Measurements from ENCODE around the gene KIAA1549. TPM values are rescaled to one million over a fixed set of nuclear protein-coding genes. Genes with fewer than 3 reads are reported as not detected.
A peak's percentile ranks its signal among the peaks of the same experiment; 100 is the strongest.
"Not testable (repeated sequence)": the region's sequence is repeated elsewhere in the genome, so short reads cannot be mapped to it uniquely, and the experiment has no call there.

The KIAA1549 gene
- total RNA-seq, 2 donors from 2014 or later: 18.7 to 19.3 TPM

DNA sequence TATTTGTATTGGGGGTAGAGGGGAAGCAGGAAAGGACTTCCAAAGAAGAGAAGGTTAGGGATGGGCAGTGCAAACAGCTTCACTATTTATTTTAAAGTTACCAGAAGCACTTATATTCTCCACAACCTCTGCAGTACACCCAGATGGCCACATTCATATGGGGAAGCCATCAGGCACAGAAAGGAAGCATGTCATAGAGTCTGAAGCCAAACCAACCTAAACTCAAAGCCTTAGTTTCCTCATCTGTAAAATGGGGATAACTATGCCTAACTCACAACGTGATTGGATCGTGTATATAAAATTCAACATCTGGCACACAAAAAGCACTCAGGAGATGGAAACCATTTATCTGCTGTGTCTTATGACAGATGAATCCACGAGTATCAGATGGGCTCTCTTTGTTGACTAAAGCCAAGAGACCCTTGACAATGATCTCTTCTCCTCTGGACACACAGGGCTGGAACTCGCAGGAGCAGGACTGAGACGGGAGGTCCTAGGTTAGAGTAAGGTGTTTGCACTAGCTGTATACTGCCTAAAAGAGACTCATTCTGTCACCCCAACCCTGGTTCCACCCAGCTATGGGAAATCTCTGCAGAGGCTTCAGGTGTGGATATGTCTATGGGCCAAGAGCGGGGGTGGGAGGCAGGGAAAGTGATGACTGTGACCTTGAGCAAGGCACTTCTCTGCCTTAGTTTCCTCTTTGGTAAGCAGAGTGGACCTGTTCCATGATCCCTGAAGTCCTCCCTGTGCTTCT, 1.8 kb downstream of the KIAA1549 start:
- H3K4me3 Mint-ChIP-seq: peak overlapping the region; percentile 92
- WGBS, 2 experiments (ENCODE audit: insufficient coverage in 1 of 2, insufficient read length in 1 of 2): 88 to 94% methylated on average over 2 to 6 of the region's 6 CpGs
- DNase-seq: peak; percentile 37
- Histone ChIP-seq H3K27me3 (ENCODE audit: control insufficient read depth, insufficient read depth, low read length, poor library complexity, severe bottlenecking) (peaks cover 9% of the 10 kb centered on the region), H3K4me3 (ENCODE audit: low read length) (peak overlapping the region; percentile 89), H3K27ac (ENCODE audit: low read depth, low read length) (no peak overlapping the region), H3K9me3 (ENCODE audit: control insufficient read depth, low read length) (no peaks in the 10 kb centered on the region), H3K9ac (ENCODE audit: extremely low read depth, low read length, poor library complexity, severe bottlenecking) (peak overlapping the region; percentile 75), H3K4me1 (ENCODE audit: control insufficient read depth, insufficient read depth, low read length) (peaks cover 11% of the 10 kb centered on the region), H3K36me3 (ENCODE audit: control insufficient read depth, insufficient read depth, low read length) (no peaks in the 10 kb centered on the region)
- H3K36me3 Mint-ChIP-seq (ENCODE audit: low read depth): no peaks in the 10 kb centered on the region
- H3K9me3 Mint-ChIP-seq: no peaks in the 10 kb centered on the region
- H3K27me3 Mint-ChIP-seq (ENCODE audit: insufficient read depth): peaks cover 13% of the 10 kb centered on the region
- H3K4me1 Mint-ChIP-seq: peaks cover 46% of the 10 kb centered on the region
- TF ChIP-seq, protein P1, sequence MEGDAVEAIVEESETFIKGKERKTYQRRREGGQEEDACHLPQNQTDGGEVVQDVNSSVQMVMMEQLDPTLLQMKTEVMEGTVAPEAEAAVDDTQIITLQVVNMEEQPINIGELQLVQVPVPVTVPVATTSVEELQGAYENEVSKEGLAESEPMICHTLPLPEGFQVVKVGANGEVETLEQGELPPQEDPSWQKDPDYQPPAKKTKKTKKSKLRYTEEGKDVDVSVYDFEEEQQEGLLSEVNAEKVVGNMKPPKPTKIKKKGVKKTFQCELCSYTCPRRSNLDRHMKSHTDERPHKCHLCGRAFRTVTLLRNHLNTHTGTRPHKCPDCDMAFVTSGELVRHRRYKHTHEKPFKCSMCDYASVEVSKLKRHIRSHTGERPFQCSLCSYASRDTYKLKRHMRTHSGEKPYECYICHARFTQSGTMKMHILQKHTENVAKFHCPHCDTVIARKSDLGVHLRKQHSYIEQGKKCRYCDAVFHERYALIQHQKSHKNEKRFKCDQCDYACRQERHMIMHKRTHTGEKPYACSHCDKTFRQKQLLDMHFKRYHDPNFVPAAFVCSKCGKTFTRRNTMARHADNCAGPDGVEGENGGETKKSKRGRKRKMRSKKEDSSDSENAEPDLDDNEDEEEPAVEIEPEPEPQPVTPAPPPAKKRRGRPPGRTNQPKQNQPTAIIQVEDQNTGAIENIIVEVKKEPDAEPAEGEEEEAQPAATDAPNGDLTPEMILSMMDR (conservative IDR thresholded peaks at IDR 0.05): peak; percentile 55
- H3K27ac Mint-ChIP-seq: no peak overlapping the region

DNA sequence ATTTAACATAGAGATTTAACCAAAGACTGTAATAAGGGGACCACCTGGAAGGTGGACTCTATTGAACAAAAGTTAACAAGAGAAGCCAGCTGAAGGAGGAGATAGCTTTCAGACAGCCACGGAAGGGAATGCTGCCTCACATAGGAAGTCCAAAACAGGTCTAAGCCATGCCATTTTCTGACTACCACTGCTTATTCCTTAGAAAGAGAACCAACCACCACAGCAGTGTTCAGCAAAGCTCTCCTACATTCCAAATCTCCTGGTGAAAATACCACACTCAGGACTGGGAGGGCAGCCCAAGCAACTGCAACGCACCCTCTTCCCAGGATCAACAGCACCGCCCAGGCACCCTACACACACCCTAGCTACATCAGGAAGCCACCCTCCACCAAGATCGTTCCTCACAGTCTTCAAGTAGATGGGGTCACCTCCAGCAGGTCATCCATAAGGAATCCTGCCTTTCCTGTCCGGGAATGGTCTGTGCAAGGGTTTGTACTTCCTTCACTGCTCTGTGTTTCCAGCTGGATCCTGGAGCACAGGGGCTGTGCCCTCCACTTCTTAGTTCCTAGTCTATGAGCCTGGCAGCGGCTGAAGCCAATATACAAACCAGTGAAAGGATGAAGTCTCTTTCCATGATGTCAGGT, 2.5 kb downstream of the KIAA1549 start:
- WGBS, 2 experiments (ENCODE audit: insufficient coverage in 1 of 2, insufficient read length in 1 of 2): 72 to 87% methylated on average over 4 to 6 of the region's 6 CpGs
- Histone ChIP-seq H3K9ac (ENCODE audit: extremely low read depth, low read length, poor library complexity, severe bottlenecking) (no peak overlapping the region), H3K4me1 (ENCODE audit: control insufficient read depth, insufficient read depth, low read length) (peaks cover 15% of the 10 kb centered on the region), H3K4me3 (ENCODE audit: low read length) (peak overlapping the region; percentile 33), H3K27ac (ENCODE audit: low read depth, low read length) (no peak overlapping the region), H3K36me3 (ENCODE audit: control insufficient read depth, insufficient read depth, low read length) (no peaks in the 10 kb centered on the region), H3K27me3 (ENCODE audit: control insufficient read depth, insufficient read depth, low read length, poor library complexity, severe bottlenecking) (peaks cover 9% of the 10 kb centered on the region), H3K9me3 (ENCODE audit: control insufficient read depth, low read length) (no peaks in the 10 kb centered on the region)
- Mint-ChIP-seq H3K4me3 (no peak overlapping the region), H3K27me3 (ENCODE audit: insufficient read depth) (peaks cover 13% of the 10 kb centered on the region), H3K4me1 (peaks cover 52% of the 10 kb centered on the region), H3K36me3 (ENCODE audit: low read depth) (no peaks in the 10 kb centered on the region), H3K9me3 (no peaks in the 10 kb centered on the region), H3K27ac (no peak overlapping the region)
- TF ChIP-seq, protein P1 (conservative IDR thresholded peaks at IDR 0.05): no peak
- DNase-seq: no peak

DNA sequence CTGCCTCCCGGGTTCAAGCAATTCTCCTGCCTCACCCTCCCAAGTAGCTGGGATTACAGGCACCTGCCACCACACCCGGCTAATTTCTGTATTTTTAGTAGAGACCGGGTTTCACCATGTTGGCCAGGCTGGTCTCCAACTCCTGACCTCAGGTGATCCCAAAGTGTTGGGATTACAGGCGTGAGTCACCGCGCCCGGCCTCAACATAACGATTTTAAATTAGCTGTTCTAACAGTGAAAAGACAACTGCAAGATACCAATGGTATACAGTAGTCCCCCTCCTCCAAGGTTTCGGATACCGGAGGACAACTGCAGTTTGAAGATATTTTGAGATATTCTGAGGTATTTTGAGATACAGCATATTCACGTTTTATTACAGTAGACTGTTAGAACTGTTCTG, 5.0 kb downstream of the KIAA1549 start:
- peak; percentile 45 for DNase-seq
- H3K27ac Mint-ChIP-seq; H3K27me3 ChIP-seq (ENCODE audit: control insufficient read depth, insufficient read depth, low read length, poor library complexity, severe bottlenecking); H3K4me3 Mint-ChIP-seq; H3K36me3 ChIP-seq (ENCODE audit: control insufficient read depth, insufficient read depth, low read length); H3K36me3 Mint-ChIP-seq (ENCODE audit: low read depth); H3K9me3 Mint-ChIP-seq; H3K4me3 ChIP-seq (ENCODE audit: low read length); H3K9ac ChIP-seq (ENCODE audit: extremely low read depth, low read length, poor library complexity, severe bottlenecking); H3K27ac ChIP-seq (ENCODE audit: low read depth, low read length); H3K9me3 ChIP-seq (ENCODE audit: control insufficient read depth, low read length); H3K27me3 Mint-ChIP-seq (ENCODE audit: insufficient read depth): not testable (repeated sequence)
- 66 to 67% methylated on average over 8 to 11 of the region's 11 CpGs for WGBS, 2 experiments (ENCODE audit: insufficient coverage in 1 of 2, insufficient read length in 1 of 2)
- H3K4me1 ChIP-seq (ENCODE audit: control insufficient read depth, insufficient read depth, low read length): peaks cover 15% of the 10 kb centered on the region
- peaks cover 69% of the 10 kb centered on the region for H3K4me1 Mint-ChIP-seq

All from endodermal cell (in vitro differentiated cells).